HEK293 (cell line): Measurements from ENCODE around the gene SLC12A3.

Source experiments
- CTCF ChIA-PET: fragments of 350-600 bp; formaldehyde crosslinking; extraction: SDS; loops from one replicate; lab custom pipeline; 2021; ENCODE audit warnings: antibody characterized with exemption; lab: Yijun Ruan, JAX
- POLR2A ChIA-PET: fragments of 300-600 bp; formaldehyde crosslinking; extraction: SDS; loops from one replicate; lab custom pipeline; 2020; ENCODE audit warnings: antibody characterized with exemption, inconsistent platforms; lab: Yijun Ruan, JAX
- H3K27ac ChIP-seq: fragments of 200-500 bp; sonication (Bioruptor generic); 2 replicates; pipeline ENCODE4 v1.5.1; 2014; ENCODE audit warnings: low read depth, low read length, control low read depth, inconsistent platforms; ENCODE audit errors: extremely low read depth
- H3K36me3 ChIP-seq, 2 experiments: fragments of 200-500 bp in 1 of 2; sonication (Bioruptor generic) in 1 of 2; 1 replicate in 1 of 2; 2 replicates in 1 of 2; pipeline ENCODE4 v1.5.1; 2014 to 2017; ENCODE audit warnings: inconsistent platforms in 2 of 2, low read length in 2 of 2; ENCODE audit not compliant: control insufficient read depth in 2 of 2, insufficient read depth in 1 of 2
- H3K4me1 ChIP-seq: fragments of 200-500 bp; sonication (Bioruptor generic); 2 replicates; pipeline ENCODE4 v1.5.1; 2014; ENCODE audit warnings: mild to moderate bottlenecking, low read length, inconsistent platforms; ENCODE audit not compliant: control insufficient read depth, insufficient read depth
- H3K4me3 ChIP-seq: 2 replicates; pipeline ENCODE4 v1.5.1; 2011; ENCODE audit warnings: low read depth, mild to moderate bottlenecking, control low read depth, low read length, moderate library complexity
- H3K9me3 ChIP-seq: fragments of 200-500 bp; sonication (Bioruptor generic); 2 replicates; pipeline ENCODE4 v1.5.1; 2014; ENCODE audit warnings: low read depth, low read length, inconsistent platforms; ENCODE audit not compliant: control insufficient read depth, insufficient read depth
- EGR2 ChIP-seq: fragments of 450-650 bp; formaldehyde crosslinking; IDR thresholded peaks from 2 replicates; pipeline ENCODE4 v1.5.1; 2016; ENCODE audit warnings: low read depth, missing biosample characterization, missing genetic modification characterization
- KLF7 ChIP-seq: fragments of 450-650 bp; formaldehyde crosslinking; IDR thresholded peaks from 2 replicates; pipeline ENCODE4 v1.5.1; 2016; ENCODE audit warnings: missing biosample characterization, missing genetic modification characterization, borderline replicate concordance
- KLF8 ChIP-seq: fragments of 450-650 bp; formaldehyde crosslinking; IDR thresholded peaks from 2 replicates; pipeline ENCODE4 v1.5.1; 2016; ENCODE audit warnings: missing biosample characterization, missing genetic modification characterization
- RBAK ChIP-seq: fragments of 450-650 bp; formaldehyde crosslinking; IDR thresholded peaks from 2 replicates; pipeline ENCODE4 v1.5.1; 2016; ENCODE audit warnings: missing biosample characterization, missing genetic modification characterization
- ZFHX2 ChIP-seq: fragments of 450-650 bp; formaldehyde crosslinking; conservative IDR thresholded peaks from 2 replicates; pipeline ENCODE4 v1.5.1; 2016; ENCODE audit warnings: missing biosample characterization, missing genetic modification characterization
- ZNF132 ChIP-seq: fragments of 450-650 bp; formaldehyde crosslinking; IDR thresholded peaks from 2 replicates; pipeline ENCODE4 v1.5.1; 2017; ENCODE audit warnings: missing biosample characterization, missing genetic modification characterization, borderline replicate concordance
- ZNF366 ChIP-seq: fragments of 450-650 bp; formaldehyde crosslinking; conservative IDR thresholded peaks from 2 replicates; pipeline ENCODE4 v1.5.1; 2016; ENCODE audit warnings: missing biosample characterization, missing genetic modification characterization
- ZNF510 ChIP-seq: fragments of 450-650 bp; formaldehyde crosslinking; IDR thresholded peaks from 2 replicates; pipeline ENCODE4 v1.5.1; 2018; ENCODE audit warnings: mild to moderate bottlenecking, missing genetic modification characterization, missing biosample characterization; ENCODE audit not compliant: insufficient replicate concordance
- ZNF555 ChIP-seq: fragments of 450-650 bp; formaldehyde crosslinking; conservative IDR thresholded peaks from 2 replicates; pipeline ENCODE4 v1.5.1; 2017; ENCODE audit warnings: missing biosample characterization, mild to moderate bottlenecking, missing genetic modification characterization, inconsistent platforms
- ZNF626 ChIP-seq: fragments of 450-650 bp; sonication (Bioruptor Pico); formaldehyde crosslinking; IDR thresholded peaks from 2 replicates; pipeline ENCODE4 v1.5.1; 2018; ENCODE audit warnings: missing biosample characterization, missing genetic modification characterization, inconsistent platforms
- ZNF777 ChIP-seq: fragments of 450-650 bp; formaldehyde crosslinking; IDR thresholded peaks from 2 replicates; pipeline ENCODE4 v1.5.1; 2017; ENCODE audit warnings: missing biosample characterization, missing genetic modification characterization, borderline replicate concordance
- TF ChIP-seq, protein P1 (sequence below): fragments of 450-650 bp; formaldehyde crosslinking; conservative IDR thresholded peaks from 2 replicates; pipeline ENCODE4 v1.5.1; 2016; ENCODE audit warnings: low read depth, missing biosample characterization, missing genetic modification characterization
- TF ChIP-seq, protein P2 (sequence below): sonication (generic); formaldehyde crosslinking; IDR thresholded peaks from 2 replicates; pipeline ENCODE4 v1.8.1; 2022; ENCODE audit warnings: mild to moderate bottlenecking, moderate library complexity, missing genetic modification reagents
- TF ChIP-seq, protein P3 (sequence below): fragments of 450-650 bp; formaldehyde crosslinking; IDR thresholded peaks from 2 replicates; pipeline ENCODE4 v1.5.1; 2016; ENCODE audit warnings: missing biosample characterization, missing genetic modification characterization
- TF ChIP-seq, protein P4 (sequence below): fragments of 450-650 bp; formaldehyde crosslinking; IDR thresholded peaks from 2 replicates; pipeline ENCODE4 v1.5.1; 2016; ENCODE audit warnings: missing biosample characterization, missing genetic modification characterization
- TF ChIP-seq, protein P5 (sequence below): fragments of 450-650 bp; formaldehyde crosslinking; IDR thresholded peaks from 2 replicates; pipeline ENCODE4 v1.5.1; 2016; ENCODE audit warnings: missing biosample characterization, missing genetic modification characterization

Gene SLC12A3

DNA sequence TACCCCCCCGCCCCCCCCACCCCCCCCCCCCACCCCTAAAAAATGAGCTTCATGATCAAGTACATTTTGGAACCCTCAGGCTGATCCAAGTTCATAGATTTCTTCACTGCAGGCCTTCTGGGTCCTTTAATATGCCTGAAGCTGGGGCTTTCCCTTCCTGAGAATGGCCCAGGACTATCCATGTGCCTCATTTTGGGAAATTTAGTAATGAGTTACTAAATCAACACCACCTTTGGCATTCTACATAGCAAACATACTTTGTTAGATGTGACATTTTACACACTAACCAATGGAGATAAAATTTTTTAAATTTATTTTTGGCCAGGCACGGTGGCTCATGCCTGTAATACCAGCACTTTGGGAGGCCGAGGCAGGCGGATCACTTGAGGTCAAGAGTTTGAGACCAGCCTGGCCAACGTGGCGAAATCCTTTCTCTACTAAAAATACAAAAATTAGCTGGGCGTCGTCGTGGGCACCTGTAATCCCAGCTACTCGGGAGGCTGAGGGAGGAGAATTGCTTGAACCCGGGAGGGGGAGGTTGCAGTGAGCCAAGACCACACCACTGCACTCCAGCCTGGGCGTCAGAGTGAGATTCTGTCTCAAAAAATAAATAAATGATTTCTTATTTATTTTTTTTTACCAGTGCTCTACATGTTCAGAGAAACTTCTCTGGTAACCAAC lies 81.0 kb downstream of the SLC12A3 start (continued):
- TF ChIP-seq, protein P1, sequence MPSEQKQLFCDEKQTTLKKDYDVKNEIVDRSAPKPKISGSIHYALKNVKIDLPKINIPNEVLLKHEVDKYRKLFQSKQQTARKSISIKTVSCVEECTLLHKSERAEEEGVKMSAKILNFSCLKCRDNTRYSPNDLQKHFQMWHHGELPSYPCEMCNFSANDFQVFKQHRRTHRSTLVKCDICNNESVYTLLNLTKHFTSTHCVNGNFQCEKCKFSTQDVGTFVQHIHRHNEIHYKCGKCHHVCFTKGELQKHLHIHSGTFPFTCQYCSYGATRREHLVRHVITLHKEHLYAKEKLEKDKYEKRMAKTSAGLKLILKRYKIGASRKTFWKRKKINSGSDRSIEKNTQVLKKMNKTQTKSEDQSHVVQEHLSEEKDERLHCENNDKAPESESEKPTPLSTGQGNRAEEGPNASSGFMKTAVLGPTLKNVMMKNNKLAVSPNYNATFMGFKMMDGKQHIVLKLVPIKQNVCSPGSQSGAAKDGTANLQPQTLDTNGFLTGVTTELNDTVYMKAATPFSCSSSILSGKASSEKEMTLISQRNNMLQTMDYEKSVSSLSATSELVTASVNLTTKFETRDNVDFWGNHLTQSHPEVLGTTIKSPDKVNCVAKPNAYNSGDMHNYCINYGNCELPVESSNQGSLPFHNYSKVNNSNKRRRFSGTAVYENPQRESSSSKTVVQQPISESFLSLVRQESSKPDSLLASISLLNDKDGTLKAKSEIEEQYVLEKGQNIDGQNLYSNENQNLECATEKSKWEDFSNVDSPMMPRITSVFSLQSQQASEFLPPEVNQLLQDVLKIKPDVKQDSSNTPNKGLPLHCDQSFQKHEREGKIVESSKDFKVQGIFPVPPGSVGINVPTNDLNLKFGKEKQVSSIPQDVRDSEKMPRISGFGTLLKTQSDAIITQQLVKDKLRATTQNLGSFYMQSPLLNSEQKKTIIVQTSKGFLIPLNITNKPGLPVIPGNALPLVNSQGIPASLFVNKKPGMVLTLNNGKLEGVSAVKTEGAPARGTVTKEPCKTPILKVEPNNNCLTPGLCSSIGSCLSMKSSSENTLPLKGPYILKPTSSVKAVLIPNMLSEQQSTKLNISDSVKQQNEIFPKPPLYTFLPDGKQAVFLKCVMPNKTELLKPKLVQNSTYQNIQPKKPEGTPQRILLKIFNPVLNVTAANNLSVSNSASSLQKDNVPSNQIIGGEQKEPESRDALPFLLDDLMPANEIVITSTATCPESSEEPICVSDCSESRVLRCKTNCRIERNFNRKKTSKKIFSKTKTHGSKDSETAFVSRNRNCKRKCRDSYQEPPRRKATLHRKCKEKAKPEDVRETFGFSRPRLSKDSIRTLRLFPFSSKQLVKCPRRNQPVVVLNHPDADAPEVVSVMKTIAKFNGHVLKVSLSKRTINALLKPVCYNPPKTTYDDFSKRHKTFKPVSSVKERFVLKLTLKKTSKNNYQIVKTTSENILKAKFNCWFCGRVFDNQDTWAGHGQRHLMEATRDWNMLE (tag by site-specific recombination), result no peak
- TF ChIP-seq KLF8 (tag by site-specific recombination), result no peak
- TF ChIP-seq ZNF132 (tag by site-specific recombination), result no peak
- no peak for TF ChIP-seq ZFHX2 (tag by site-specific recombination)
- no peak for TF ChIP-seq RBAK (tag by site-specific recombination)
- TF ChIP-seq, protein P2, sequence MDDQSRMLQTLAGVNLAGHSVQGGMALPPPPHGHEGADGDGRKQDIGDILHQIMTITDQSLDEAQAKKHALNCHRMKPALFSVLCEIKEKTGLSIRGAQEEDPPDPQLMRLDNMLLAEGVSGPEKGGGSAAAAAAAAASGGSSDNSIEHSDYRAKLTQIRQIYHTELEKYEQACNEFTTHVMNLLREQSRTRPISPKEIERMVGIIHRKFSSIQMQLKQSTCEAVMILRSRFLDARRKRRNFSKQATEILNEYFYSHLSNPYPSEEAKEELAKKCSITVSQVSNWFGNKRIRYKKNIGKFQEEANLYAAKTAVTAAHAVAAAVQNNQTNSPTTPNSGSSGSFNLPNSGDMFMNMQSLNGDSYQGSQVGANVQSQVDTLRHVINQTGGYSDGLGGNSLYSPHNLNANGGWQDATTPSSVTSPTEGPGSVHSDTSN (CRISPR knock-in tag), result no peak
- no peak for TF ChIP-seq ZNF555 (tag by site-specific recombination)

DNA sequence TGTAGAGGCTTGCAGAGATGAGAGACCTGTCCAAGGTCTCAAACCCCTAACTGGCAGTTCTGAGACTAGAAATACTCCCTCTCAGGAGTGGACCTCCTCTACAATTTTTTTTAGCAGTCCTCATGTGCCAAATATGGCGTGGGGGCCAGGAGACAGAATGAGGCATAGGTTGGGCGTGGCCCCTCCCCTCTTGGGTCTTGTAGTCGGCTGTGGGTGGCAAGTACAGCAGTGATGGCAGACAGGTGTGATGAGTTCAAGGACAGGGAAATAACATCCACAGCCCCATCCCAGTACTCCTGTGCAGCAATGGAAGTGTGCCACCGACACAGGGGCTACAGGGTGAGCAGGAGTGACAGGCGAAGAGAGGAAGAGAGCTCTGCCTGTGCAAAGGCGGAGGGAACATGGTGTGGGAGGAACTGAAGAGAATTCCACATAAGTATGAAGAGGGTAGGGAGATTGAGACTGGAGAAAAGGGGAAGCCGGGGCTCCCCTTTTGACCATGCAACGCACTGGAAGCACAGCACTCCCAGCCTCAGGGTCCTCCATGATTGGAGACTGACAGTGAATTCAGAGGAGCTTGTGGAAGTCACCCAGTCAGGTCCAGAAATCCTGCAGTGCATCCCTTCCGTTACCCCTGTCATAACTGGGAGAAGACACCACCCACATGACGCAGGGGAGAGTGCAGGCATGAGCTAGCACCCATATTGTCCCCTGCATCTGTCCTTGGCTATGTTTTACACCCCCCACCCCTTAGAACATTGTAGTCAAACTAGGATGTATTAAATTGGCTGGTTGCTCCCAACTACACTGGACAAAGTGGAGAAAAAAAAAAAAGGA lies 82.0 kb downstream of the SLC12A3 start:
- CTCF ChIA-PET, result interaction anchor here (0.6 to 1.8 kb wide), 6 partner anchors 18 to 1047 kb away, joined by 3 to 9 read pairs (median 4); partner anchors contain the start of gene NLRC5
- peaks cover 19 to 35% of the 10 kb centered on the region in 2 experiments for H3K36me3 ChIP-seq
- POLR2A ChIA-PET, result interaction anchor here (0.6 to 4.2 kb wide), 5 partner anchors 10 to 92 kb away, joined by 3 to 16 read pairs (median 6); partner anchors contain the start of gene HERPUD1
- H3K9me3 ChIP-seq, result no peaks in the 10 kb centered on the region
- H3K4me1 ChIP-seq, result no peaks in the 10 kb centered on the region
- H3K27ac ChIP-seq, result no peak overlapping the region
- H3K4me3 ChIP-seq, result no peak overlapping the region
- TF ChIP-seq, protein P3, sequence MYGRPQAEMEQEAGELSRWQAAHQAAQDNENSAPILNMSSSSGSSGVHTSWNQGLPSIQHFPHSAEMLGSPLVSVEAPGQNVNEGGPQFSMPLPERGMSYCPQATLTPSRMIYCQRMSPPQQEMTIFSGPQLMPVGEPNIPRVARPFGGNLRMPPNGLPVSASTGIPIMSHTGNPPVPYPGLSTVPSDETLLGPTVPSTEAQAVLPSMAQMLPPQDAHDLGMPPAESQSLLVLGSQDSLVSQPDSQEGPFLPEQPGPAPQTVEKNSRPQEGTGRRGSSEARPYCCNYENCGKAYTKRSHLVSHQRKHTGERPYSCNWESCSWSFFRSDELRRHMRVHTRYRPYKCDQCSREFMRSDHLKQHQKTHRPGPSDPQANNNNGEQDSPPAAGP (tag by site-specific recombination), result no peak
- TF ChIP-seq, protein P4, sequence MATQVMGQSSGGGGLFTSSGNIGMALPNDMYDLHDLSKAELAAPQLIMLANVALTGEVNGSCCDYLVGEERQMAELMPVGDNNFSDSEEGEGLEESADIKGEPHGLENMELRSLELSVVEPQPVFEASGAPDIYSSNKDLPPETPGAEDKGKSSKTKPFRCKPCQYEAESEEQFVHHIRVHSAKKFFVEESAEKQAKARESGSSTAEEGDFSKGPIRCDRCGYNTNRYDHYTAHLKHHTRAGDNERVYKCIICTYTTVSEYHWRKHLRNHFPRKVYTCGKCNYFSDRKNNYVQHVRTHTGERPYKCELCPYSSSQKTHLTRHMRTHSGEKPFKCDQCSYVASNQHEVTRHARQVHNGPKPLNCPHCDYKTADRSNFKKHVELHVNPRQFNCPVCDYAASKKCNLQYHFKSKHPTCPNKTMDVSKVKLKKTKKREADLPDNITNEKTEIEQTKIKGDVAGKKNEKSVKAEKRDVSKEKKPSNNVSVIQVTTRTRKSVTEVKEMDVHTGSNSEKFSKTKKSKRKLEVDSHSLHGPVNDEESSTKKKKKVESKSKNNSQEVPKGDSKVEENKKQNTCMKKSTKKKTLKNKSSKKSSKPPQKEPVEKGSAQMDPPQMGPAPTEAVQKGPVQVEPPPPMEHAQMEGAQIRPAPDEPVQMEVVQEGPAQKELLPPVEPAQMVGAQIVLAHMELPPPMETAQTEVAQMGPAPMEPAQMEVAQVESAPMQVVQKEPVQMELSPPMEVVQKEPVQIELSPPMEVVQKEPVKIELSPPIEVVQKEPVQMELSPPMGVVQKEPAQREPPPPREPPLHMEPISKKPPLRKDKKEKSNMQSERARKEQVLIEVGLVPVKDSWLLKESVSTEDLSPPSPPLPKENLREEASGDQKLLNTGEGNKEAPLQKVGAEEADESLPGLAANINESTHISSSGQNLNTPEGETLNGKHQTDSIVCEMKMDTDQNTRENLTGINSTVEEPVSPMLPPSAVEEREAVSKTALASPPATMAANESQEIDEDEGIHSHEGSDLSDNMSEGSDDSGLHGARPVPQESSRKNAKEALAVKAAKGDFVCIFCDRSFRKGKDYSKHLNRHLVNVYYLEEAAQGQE (tag by site-specific recombination), result peak; percentile 60
- no peak for TF ChIP-seq ZNF510 (tag by site-specific recombination)
- TF ChIP-seq KLF7 (tag by site-specific recombination), result no peak
- no peak for TF ChIP-seq ZNF366 (tag by site-specific recombination)
- TF ChIP-seq ZNF626 (tag by site-specific recombination), result no peak
- TF ChIP-seq, protein P5, sequence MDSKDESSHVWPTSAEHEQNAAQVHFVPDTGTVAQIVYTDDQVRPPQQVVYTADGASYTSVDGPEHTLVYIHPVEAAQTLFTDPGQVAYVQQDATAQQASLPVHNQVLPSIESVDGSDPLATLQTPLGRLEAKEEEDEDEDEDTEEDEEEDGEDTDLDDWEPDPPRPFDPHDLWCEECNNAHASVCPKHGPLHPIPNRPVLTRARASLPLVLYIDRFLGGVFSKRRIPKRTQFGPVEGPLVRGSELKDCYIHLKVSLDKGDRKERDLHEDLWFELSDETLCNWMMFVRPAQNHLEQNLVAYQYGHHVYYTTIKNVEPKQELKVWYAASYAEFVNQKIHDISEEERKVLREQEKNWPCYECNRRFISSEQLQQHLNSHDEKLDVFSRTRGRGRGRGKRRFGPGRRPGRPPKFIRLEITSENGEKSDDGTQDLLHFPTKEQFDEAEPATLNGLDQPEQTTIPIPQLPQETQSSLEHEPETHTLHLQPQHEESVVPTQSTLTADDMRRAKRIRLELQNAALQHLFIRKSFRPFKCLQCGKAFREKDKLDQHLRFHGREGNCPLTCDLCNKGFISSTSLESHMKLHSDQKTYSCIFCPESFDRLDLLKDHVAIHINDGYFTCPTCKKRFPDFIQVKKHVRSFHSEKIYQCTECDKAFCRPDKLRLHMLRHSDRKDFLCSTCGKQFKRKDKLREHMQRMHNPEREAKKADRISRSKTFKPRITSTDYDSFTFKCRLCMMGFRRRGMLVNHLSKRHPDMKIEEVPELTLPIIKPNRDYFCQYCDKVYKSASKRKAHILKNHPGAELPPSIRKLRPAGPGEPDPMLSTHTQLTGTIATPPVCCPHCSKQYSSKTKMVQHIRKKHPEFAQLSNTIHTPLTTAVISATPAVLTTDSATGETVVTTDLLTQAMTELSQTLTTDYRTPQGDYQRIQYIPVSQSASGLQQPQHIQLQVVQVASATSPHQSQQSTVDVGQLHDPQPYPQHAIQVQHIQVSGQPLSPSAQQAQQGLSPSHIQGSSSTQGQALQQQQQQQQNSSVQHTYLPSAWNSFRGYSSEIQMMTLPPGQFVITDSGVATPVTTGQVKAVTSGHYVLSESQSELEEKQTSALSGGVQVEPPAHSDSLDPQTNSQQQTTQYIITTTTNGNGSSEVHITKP (tag by site-specific recombination), result peak; percentile 15; the same call in 1 of the 2 replicates
- TF ChIP-seq ZNF777 (tag by site-specific recombination), result no peak
- peak; percentile 46 for TF ChIP-seq ZFHX2 (tag by site-specific recombination)
- TF ChIP-seq, protein P2 (CRISPR knock-in tag), result no peak
- peak; percentile 18; the same call in 1 of the 2 replicates for TF ChIP-seq EGR2 (tag by site-specific recombination)
